HepG2 (cell line): ENCODE measurements around the gene TPD52L2.
A peak's percentile ranks its signal among the peaks of the same experiment; 100 is the strongest.

Experiments
- CTCF ChIP-seq: sonication (generic); formaldehyde crosslinking; IDR thresholded peaks from 2 replicates; pipeline ENCODE4 v1.5.0; 2020; ENCODE audit warnings: mild to moderate bottlenecking, missing genetic modification reagents, moderate library complexity
- FUBP1 ChIP-seq: sonication (generic); formaldehyde crosslinking; IDR thresholded peaks from 2 replicates; pipeline ENCODE4 v1.5.1; 2020; ENCODE audit warnings: missing genetic modification reagents, mild to moderate bottlenecking, borderline replicate concordance
- GABPA ChIP-seq, 2 experiments: IDR thresholded peaks; 2 replicates each; pipeline ENCODE4 v1.6.1; 2011 to 2016; ENCODE audit warnings: low read depth in 2 of 2, low read length in 1 of 2, missing biosample characterization in 1 of 2, missing genetic modification characterization in 1 of 2
- U2AF2 ChIP-seq: fragments of 200-400 bp; formaldehyde crosslinking; IDR thresholded peaks from 2 replicates; pipeline ENCODE4 v1.6.1; 2017; ENCODE audit warnings: low read depth, mild to moderate bottlenecking, low read length

- TF ChIP-seq CTCF (CRISPR knock-in tag) (peak; percentile 47), U2AF2 (no peak), FUBP1 (CRISPR knock-in tag) (no peak), GABPA (IDR thresholded peaks at IDR 0.05; ENCODE audit: low read depth, low read length) (no peak), GABPA (CRISPR knock-in tag; IDR thresholded peaks at IDR 0.05; ENCODE audit: low read depth) (no peak)
Observed at GRCh38 chr20:63891061-63892002, 26.3 kb downstream of the TPD52L2 start.
